Calu3 (cell line): ENCODE data around the gene ACAP2. TPM values are rescaled to one million over a fixed set of nuclear protein-coding genes. Genes with fewer than 3 reads are reported as not detected.

Experiments used
- BruUV-seq: library from RNA; stranded (reverse); fragments of 400-500 nt; replicated peaks from 2 replicates; lab custom pipeline; 2021; lab: Mats Ljungman, UMichigan
- CTCF ChIA-PET: fragments of 300-600 bp; sonication (Branson Sonifier 250); formaldehyde crosslinking; loops from one replicate; lab custom pipeline; 2022; ENCODE audit warnings: antibody characterized with exemption; lab: Charles Lee
- DNase-seq: peaks from one replicate; pipeline ENCODE4 v3.0.0; 2022
- H3K27ac Mint-ChIP-seq: one replicate; pipeline ENCODE4 v1.8.0; 2022; ENCODE audit warnings: mixed read lengths; ENCODE audit not compliant: unreplicated experiment
- H3K27me3 Mint-ChIP-seq: one replicate; pipeline ENCODE4 v1.8.0; 2022; ENCODE audit warnings: mixed read lengths; ENCODE audit not compliant: unreplicated experiment
- H3K36me3 Mint-ChIP-seq: one replicate; pipeline ENCODE4 v1.8.0; 2022; ENCODE audit warnings: mild to moderate bottlenecking, moderate library complexity, mixed read lengths; ENCODE audit not compliant: insufficient read depth, unreplicated experiment
- H3K4me1 Mint-ChIP-seq: one replicate; pipeline ENCODE4 v1.8.0; 2022; ENCODE audit warnings: mild to moderate bottlenecking, low read depth, mixed read lengths; ENCODE audit not compliant: unreplicated experiment
- H3K4me3 Mint-ChIP-seq: one replicate; pipeline ENCODE4 v1.8.0; 2022; ENCODE audit warnings: mild to moderate bottlenecking, low read depth, moderate library complexity, mixed read lengths; ENCODE audit not compliant: unreplicated experiment
- H3K9me3 Mint-ChIP-seq: one replicate; pipeline ENCODE4 v1.8.0; 2022; ENCODE audit warnings: low read depth, mixed read lengths; ENCODE audit not compliant: unreplicated experiment
- intact Hi-C: fragments of 100-400 bp; cut with micrococcal nuclease; formaldehyde crosslinking; loops from one replicate; pipeline ENCODE4 v1.10.0; 2022; ENCODE audit not compliant: unreplicated experiment
- total RNA-seq: library from RNA; stranded (reverse); gene quantifications from 2 replicates; pipeline ENCODE4 v1.2.3, GENCODE V29; 2022
- TF ChIP-seq, protein P1 (sequence below): fragments of 200-600 bp; IDR thresholded peaks from one replicate; pipeline ENCODE4 v1.8.0; 2022; ENCODE audit warnings: antibody characterized with exemption; ENCODE audit not compliant: unreplicated experiment

ACAP2 gene
- total RNA-seq, 1 experiment from 2014 or later = 74.0 TPM

DNA sequence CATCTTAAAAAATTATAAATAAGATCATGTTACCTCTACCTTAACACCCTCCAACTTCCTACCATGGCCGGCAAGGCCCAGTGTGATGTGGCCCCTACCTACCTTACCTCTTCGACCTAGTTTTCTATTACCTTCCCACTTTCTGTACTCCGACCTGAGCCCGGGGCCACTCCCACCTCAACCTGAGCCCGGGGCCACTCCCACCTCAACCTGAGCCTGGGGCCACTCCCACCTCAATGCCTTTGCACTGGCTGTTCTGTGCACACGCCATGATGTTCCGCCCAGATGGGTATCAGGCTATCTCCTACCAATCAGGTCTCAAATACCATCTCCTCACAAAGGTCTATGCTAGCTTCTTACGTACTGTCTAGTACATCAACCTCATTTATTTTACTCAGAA is 105.1 kb downstream of the ACAP2 start:
- Mint-ChIP-seq H3K27me3 (no peaks in the 10 kb centered on the region), H3K36me3 (peaks cover 20% of the 10 kb centered on the region), H3K27ac (no peak overlapping the region), H3K4me1 (no peaks in the 10 kb centered on the region), H3K4me3 (no peak overlapping the region), H3K9me3 (no peaks in the 10 kb centered on the region)
- TF ChIP-seq, protein P1, sequence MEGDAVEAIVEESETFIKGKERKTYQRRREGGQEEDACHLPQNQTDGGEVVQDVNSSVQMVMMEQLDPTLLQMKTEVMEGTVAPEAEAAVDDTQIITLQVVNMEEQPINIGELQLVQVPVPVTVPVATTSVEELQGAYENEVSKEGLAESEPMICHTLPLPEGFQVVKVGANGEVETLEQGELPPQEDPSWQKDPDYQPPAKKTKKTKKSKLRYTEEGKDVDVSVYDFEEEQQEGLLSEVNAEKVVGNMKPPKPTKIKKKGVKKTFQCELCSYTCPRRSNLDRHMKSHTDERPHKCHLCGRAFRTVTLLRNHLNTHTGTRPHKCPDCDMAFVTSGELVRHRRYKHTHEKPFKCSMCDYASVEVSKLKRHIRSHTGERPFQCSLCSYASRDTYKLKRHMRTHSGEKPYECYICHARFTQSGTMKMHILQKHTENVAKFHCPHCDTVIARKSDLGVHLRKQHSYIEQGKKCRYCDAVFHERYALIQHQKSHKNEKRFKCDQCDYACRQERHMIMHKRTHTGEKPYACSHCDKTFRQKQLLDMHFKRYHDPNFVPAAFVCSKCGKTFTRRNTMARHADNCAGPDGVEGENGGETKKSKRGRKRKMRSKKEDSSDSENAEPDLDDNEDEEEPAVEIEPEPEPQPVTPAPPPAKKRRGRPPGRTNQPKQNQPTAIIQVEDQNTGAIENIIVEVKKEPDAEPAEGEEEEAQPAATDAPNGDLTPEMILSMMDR = no peak
- DNase-seq = no peak
- BruUV-seq = no TSS peak
- intact Hi-C loops = no loop called here
- CTCF ChIA-PET = no interaction called here

GRCh38 chr3:195334967-195335366 is 107.9 kb downstream of the ACAP2 start:
- CTCF ChIA-PET = no interaction called here
- peaks cover 16% of the 10 kb centered on the region for H3K36me3 Mint-ChIP-seq
- H3K27ac Mint-ChIP-seq = no peak overlapping the region
- TF ChIP-seq, protein P1 = no peak
- H3K4me3 Mint-ChIP-seq = no peak overlapping the region
- intact Hi-C loops = no loop called here
- BruUV-seq = no TSS peak
- no peak for DNase-seq
- no peaks in the 10 kb centered on the region for H3K9me3 Mint-ChIP-seq
- no peaks in the 10 kb centered on the region for H3K4me1 Mint-ChIP-seq
- H3K27me3 Mint-ChIP-seq = no peaks in the 10 kb centered on the region

GRCh38 chr3:195319060-195319459 is 123.8 kb downstream of the ACAP2 start:
- H3K27me3 Mint-ChIP-seq = no peaks in the 10 kb centered on the region
- H3K4me3 Mint-ChIP-seq = no peak overlapping the region
- CTCF ChIA-PET = no interaction called here
- peaks cover 23% of the 10 kb centered on the region for H3K36me3 Mint-ChIP-seq
- intact Hi-C loops = no loop called here
- H3K4me1 Mint-ChIP-seq = no peaks in the 10 kb centered on the region
- H3K9me3 Mint-ChIP-seq = peaks cover 2% of the 10 kb centered on the region
- H3K27ac Mint-ChIP-seq = no peak overlapping the region
- TF ChIP-seq, protein P1 = no peak
- no TSS peak for BruUV-seq
- no peak for DNase-seq

GRCh38 chr3:195312714-195313113 is 130.1 kb downstream of the ACAP2 start:
- H3K4me1 Mint-ChIP-seq = peaks cover 7% of the 10 kb centered on the region
- no peak overlapping the region for H3K27ac Mint-ChIP-seq
- H3K36me3 Mint-ChIP-seq = peaks cover 5% of the 10 kb centered on the region
- no peak overlapping the region for H3K4me3 Mint-ChIP-seq
- CTCF ChIA-PET = interaction anchor here (0.7 kb wide), 1 partner anchor 209 kb away, joined by 3 read pairs; no protein-coding TSS in a partner anchor
- no peaks in the 10 kb centered on the region for H3K27me3 Mint-ChIP-seq
- intact Hi-C loops = no loop called here
- TF ChIP-seq, protein P1 = no peak
- BruUV-seq = no TSS peak
- H3K9me3 Mint-ChIP-seq = no peaks in the 10 kb centered on the region
- DNase-seq = no peak
